Posterior vena cava (tissue), 2 donors: ENCODE results near the gene CCDC8. TPM values are rescaled to one million over a fixed set of nuclear protein-coding genes. Genes with fewer than 3 reads are reported as not detected.
"Not testable (repeated sequence)": the region's sequence is repeated elsewhere in the genome, so short reads cannot be mapped to it uniquely, and the experiment has no call there.

ENCODE experiments used
- DNase-seq: peaks from one replicate; pipeline ENCODE4 v3.0.0-alpha.2; 2020; ENCODE audit warnings: low spot score
- intact Hi-C, 2 donors: fragments of 100-400 bp; cut with DNase I; formaldehyde crosslinking; loops; one replicate each; pipeline versions ENCODE4 v1.14.1 to v1.14.2; 2022 to 2023
- total RNA-seq, 2 donors: library from RNA; stranded (reverse); fragmentation: NEBNext Ultra II Directional; extraction: Animal tissue kit (Norgen Biotek cat#: 25700); gene quantifications; one replicate each; pipeline ENCODE4 v1.2.1, GENCODE V29; 2021
- donor health status: DM: yes; HTN: yes; CAD: no.
- donor health status: DM: yes; HTN: yes; CAD: no.

The CCDC8 gene
- total RNA-seq, 2 donors from 2014 or later: 11.7 to 17.7 TPM

- DNase-seq: peak; percentile 75
- intact Hi-C loops: no loop called here
These were observed 24.9 kb downstream of the CCDC8 start for GRCh38 chr19:46388311-46389095.

- DNase-seq: peak; percentile 59
- intact Hi-C loops: no loop called here
These were observed 25.6 kb downstream of the CCDC8 start for GRCh38 chr19:46387713-46388130.

GRCh38 chr19:46386996-46387712 is 26.2 kb downstream of the CCDC8 start:
- intact Hi-C loops: no loop called here
- DNase-seq: peak; percentile 79

DNA sequence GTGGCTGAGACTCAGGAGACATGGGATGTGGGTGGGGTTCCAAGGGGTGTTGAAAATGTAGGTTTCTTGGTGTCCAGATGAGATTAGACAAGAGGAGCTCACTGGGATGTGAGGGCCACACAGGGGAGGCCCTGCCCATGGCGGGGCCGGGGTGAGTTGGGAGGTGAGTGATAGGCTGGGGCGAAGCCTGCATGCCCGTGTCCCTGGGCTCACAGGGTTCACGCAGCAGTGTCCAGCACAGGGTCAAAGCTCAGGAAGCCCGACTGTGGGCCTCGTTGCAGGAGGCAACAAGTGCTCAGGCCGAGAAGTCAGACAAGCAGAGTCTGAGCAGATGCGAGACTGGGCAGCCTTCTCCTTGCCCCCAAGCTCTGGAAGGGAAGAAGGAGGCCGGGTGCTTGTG is 27.2 kb downstream of the CCDC8 start:
- intact Hi-C loops: no loop called here
- peak; percentile 58 for DNase-seq

DNA sequence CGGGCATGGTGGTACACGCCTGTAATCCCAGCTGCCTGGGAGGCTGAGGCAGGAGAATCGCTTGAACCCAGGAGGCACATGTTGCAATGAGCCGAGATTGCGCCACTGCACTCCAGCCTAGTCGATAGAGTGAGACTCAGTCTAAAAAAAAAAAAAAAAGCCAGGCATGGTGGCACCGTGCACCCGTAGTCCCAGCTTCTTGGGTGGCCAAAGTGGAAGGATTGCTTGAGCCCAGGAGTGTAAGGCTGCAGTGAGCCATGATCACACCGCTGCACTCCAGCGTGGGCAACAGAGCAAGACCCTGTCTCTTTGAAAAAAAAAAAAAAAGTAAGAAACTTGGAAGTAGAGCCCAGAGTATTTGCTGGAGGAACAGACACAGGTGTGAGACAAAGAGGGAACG is 27.7 kb downstream of the CCDC8 start:
- DNase-seq: peak; percentile 31
- intact Hi-C loops: no loop called here

- intact Hi-C loops: no loop called here
- peak; percentile 75 for DNase-seq
These were observed 29.0 kb downstream of the CCDC8 start for GRCh38 chr19:46384396-46384795.

DNA sequence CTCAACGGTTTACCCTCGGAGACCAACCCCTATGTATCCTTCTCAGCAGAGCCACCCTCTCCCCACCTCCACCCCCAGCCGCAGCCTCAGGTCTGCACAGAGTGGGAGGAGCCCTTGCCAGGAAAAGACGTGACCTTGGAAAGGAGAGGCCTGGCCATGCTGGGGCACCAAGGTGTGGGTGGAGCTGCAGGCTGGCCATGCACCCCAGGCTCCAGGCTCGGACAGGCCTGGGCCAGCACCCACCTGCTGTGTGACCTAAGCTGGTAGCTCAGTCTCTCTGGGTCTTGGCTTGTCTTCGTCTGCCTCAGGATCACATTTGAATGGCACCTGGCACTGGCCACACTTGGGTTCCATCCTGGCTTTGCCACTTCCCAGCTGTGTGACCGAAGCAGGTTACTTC is 29.5 kb downstream of the CCDC8 start:
- intact Hi-C loops: no loop called here
- DNase-seq: peak; percentile 59

- peak; percentile 70 for DNase-seq
- intact Hi-C loops: no loop called here
These were observed 30.1 kb downstream of the CCDC8 start for GRCh38 chr19:46383171-46383815.

DNA sequence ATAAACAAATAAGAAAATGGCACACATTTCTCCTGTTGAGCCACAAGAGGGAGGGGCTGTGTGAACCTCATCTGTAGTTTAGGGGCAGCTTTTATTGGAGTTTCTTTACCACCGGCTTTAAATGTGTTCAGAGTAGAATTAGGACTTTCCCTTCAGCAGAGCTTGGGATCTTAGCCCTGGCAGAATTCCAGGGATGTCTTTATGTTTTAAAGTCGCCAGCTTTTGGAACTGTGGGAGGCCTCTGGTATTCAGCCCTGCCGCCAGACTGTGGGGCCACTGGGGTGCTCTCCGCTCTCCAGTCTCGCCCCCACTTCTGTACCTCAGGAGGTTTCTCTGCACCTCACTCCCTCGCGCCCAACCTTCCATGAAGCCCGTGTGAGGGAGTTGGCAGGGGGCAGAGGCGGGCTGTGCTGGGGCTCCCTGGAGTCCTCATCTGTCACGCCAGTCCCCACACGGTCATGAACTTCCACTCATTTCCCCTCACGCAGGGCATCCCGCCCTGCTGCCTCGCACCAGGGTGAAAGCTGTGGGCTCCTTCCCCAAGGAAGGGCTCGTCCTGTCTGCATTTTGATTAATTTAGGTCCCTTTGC is 31.5 kb downstream of the CCDC8 start:
- DNase-seq: peak; percentile 57
- intact Hi-C loops: no loop called here

GRCh38 chr19:46381346-46381745 is 32.0 kb downstream of the CCDC8 start:
- intact Hi-C loops: no loop called here

GRCh38 chr19:46380690-46381089 is 32.7 kb downstream of the CCDC8 start:
- DNase-seq: no peak
- intact Hi-C loops: no loop called here

More at GRCh38 chr19:46381346-46381745, 32.0 kb downstream of the CCDC8 start:
- no peak for DNase-seq

DNA sequence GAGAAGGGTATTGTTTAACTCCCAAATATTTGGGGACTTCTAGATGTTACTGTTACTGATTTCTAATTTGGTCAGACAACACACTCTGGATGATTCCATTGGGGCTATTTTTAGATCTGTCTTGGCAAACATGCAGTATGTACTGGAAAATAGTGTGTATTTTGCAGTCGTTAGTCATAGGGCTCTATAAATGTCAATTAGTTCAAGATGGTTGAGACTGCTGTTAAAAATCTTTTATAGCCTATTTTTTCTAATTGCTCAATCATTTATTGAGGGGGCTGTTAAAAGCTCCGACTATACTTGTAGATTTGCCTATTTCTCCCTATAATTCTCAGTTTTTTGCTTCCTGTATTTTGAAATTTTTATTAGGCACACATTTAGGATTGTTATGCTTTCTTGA is 35.1 kb downstream of the CCDC8 start:
- intact Hi-C loops: no loop called here
- no peak for DNase-seq

- intact Hi-C loops: no loop called here
- peak; percentile 73 for DNase-seq
These were observed 36.9 kb downstream of the CCDC8 start for GRCh38 chr19:46376241-46377153.

- intact Hi-C loops: not testable (repeated sequence)
- DNase-seq: peak; percentile 70
These were observed 37.8 kb downstream of the CCDC8 start for GRCh38 chr19:46375476-46376067.

DNA sequence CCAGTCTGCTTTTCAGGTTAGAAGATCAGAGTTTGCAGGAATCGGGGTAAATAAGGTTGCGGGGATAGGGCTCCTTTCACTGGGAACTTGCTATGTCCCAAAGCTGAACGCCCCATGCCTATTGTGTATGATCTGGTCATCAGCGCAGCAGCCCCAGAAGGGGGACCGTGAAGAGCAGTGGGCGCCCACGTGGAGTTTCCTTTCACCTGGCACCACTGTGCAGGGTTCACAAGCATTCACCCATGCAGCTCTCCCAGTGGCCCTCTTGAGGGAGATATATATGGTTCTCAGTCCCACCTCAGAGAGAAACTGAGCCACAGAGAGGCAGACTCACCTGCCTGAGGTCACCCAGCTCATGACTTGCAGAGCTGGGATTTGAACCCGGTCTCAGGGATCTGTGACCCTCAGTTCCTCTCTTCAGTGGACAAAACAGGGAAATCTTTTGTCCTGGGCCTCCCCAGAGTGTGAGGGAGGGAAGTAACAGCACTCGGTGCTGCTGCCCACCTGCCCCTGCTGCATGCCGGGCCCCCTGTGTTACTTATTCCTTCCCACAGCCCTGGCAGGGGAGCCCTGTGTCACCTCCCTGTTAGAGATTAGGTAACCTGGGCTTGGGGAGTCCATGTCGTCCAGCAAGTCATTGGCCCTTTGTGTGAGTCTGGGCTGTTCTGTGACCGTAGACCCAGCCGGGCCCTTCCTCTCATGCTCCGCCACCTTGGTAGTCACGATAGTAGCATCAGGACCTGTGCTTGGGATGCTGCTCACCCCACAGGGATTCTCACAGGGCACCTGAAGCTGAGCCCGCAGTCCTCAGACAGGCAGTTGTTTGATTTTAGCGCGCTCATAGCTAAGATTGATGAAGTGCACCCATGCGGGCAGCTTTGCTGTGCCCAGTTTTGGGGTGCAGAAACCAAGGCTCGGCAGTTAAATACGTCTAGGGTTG is 38.6 kb downstream of the CCDC8 start:
- peak; percentile 71 for DNase-seq
- intact Hi-C loops: no loop called here

DNA sequence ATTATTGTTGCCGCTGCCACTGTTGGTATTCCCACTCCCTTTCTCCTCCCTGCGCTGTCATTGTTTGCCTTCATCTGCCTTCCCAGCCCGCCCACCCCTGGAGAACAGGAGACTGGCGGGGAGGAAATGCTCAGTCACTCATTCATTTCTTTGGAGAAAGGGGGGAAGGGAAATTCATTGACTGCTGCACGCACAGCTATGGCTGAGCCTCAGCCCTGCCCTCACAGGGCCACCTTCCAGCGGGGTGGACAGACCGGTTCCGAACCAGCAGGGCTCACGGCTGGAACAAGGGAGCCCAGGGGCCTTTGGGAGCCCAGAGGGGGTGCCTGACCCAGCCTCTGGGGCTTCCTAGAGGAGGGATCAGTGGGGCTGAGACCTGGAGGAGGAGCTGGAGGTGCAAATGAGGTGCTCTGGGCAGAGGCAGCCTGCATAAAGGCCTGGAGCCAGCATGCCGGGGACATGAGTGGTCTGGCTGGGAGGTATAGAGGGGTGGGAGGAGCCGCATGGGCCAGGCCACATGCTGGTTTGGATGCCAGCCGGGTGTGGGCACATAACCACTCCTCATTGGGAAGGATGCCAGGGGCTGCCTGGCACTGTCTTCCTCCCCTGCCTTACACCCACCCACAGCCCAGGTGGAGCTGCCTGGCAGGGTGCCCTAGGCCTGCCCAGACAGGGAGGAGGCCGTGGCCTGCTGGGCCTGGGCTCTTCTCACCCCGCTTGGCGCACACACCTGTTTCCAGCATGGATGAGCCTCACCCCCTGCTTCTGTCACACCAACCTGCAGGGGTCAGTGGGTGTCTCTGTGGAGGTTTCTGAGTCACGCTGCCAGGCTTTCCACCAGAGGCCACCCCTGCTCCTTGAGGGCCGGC is 39.6 kb downstream of the CCDC8 start:
- DNase-seq: peak; percentile 72
- intact Hi-C loops: no loop called here
